ENCODE data around the gene SLC26A1. TPM values are rescaled to one million over a fixed set of nuclear protein-coding genes. Genes with fewer than 3 reads are reported as not detected.

The SLC26A1 gene
- polyA plus RNA-seq: under 1 TPM in 2 of 3 donors, not detected in 1; 0.52 to 0.77 TPM

- H3K27ac Mint-ChIP-seq: no peak within 1 kb of the TSS
- H3K36me3 Mint-ChIP-seq: no peaks in the 10 kb centered on the region
- H3K27me3 Mint-ChIP-seq (ENCODE audit: low read depth in 3 of 3): peaks cover 0 to 5% (median 2%) of the 10 kb centered on the region in 3 donors
- no peaks in the 10 kb centered on the region for H3K9me3 Mint-ChIP-seq
- H3K4me3 Mint-ChIP-seq: no peak within 1 kb of the TSS
- peaks cover 0 to under 1% of the 10 kb centered on the region in 2 donors for H3K4me1 Mint-ChIP-seq
- DNase-seq: no peak
Observed at GRCh38 chr4:993111-994029, at the start of gene SLC26A1. SLC26A1 (minus strand) TSS chr4:993404; CDS start chr4:991703, 1,701 bp downstream.

GRCh38 chr4:1042352-1043055 is 49.3 kb upstream of the SLC26A1 start:
- peaks cover 2 to 8% (median 6%) of the 10 kb centered on the region in 3 donors for H3K27me3 Mint-ChIP-seq (ENCODE audit: low read depth in 3 of 3)
- H3K36me3 Mint-ChIP-seq: no peaks in the 10 kb centered on the region
- no peak overlapping the region for H3K27ac Mint-ChIP-seq
- peaks cover 0 to 2% of the 10 kb centered on the region in 2 donors for H3K4me1 Mint-ChIP-seq
- no peak for DNase-seq
- no peaks in the 10 kb centered on the region for H3K9me3 Mint-ChIP-seq
- no peak overlapping the region for H3K4me3 Mint-ChIP-seq

- Mint-ChIP-seq H3K27ac (no peak overlapping the region), H3K27me3 (ENCODE audit: low read depth in 3 of 3) (peaks cover 2 to 6% (median 5%) of the 10 kb centered on the region in 3 donors), H3K36me3 (no peaks in the 10 kb centered on the region), H3K4me3 (no peak overlapping the region), H3K9me3 (no peaks in the 10 kb centered on the region), H3K4me1 (peaks cover 0 to 2% of the 10 kb centered on the region in 2 donors)
- DNase-seq: no peak
Observed at GRCh38 chr4:1041936-1042330, 48.7 kb upstream of the SLC26A1 start.

- Mint-ChIP-seq H3K36me3 (no peaks in the 10 kb centered on the region), H3K4me3 (peak overlapping the region in 1 of 5 donors; percentile 15), H3K4me1 (peaks cover 0 to 2% of the 10 kb centered on the region in 2 donors), H3K9me3 (no peaks in the 10 kb centered on the region), H3K27ac (no peak overlapping the region), H3K27me3 (ENCODE audit: low read depth in 3 of 3) (peaks cover 0 to 4% (median 4%) of the 10 kb centered on the region in 3 donors)
- DNase-seq: no peak
Observed at GRCh38 chr4:1041147-1041935, 48.1 kb upstream of the SLC26A1 start.

- H3K4me3 Mint-ChIP-seq: no peak overlapping the region
Observed at GRCh38 chr4:1040344-1041146, 47.3 kb upstream of the SLC26A1 start.

GRCh38 chr4:1039493-1040343 is 46.5 kb upstream of the SLC26A1 start:
- peaks cover 0 to 2% of the 10 kb centered on the region in 2 donors for H3K4me1 Mint-ChIP-seq
- no peaks in the 10 kb centered on the region for H3K9me3 Mint-ChIP-seq
- H3K27ac Mint-ChIP-seq: no peak overlapping the region
- no peaks in the 10 kb centered on the region for H3K36me3 Mint-ChIP-seq
- no peak overlapping the region for H3K4me3 Mint-ChIP-seq
- peaks cover 0 to 4% (median 4%) of the 10 kb centered on the region in 3 donors for H3K27me3 Mint-ChIP-seq (ENCODE audit: low read depth in 3 of 3)
- DNase-seq: no peak

More at GRCh38 chr4:1040344-1041146, 47.3 kb upstream of the SLC26A1 start:
- Mint-ChIP-seq H3K27me3 (ENCODE audit: low read depth in 3 of 3) (peaks cover 0 to 4% (median 2%) of the 10 kb centered on the region in 3 donors), H3K36me3 (no peaks in the 10 kb centered on the region), H3K4me1 (peaks cover 0 to 2% of the 10 kb centered on the region in 2 donors), H3K9me3 (no peaks in the 10 kb centered on the region), H3K27ac (no peak overlapping the region)
- DNase-seq: no peak

GRCh38 chr4:1038948-1039492 is 45.8 kb upstream of the SLC26A1 start:
- H3K36me3 Mint-ChIP-seq: no peaks in the 10 kb centered on the region
- no peaks in the 10 kb centered on the region for H3K9me3 Mint-ChIP-seq
- peaks cover 0 to 4% (median 4%) of the 10 kb centered on the region in 3 donors for H3K27me3 Mint-ChIP-seq (ENCODE audit: low read depth in 3 of 3)
- H3K27ac Mint-ChIP-seq: no peak overlapping the region
- H3K4me1 Mint-ChIP-seq: peaks cover 0 to 2% of the 10 kb centered on the region in 2 donors
- no peak overlapping the region for H3K4me3 Mint-ChIP-seq
- DNase-seq: no peak

GRCh38 chr4:1036976-1037810 is 44.0 kb upstream of the SLC26A1 start:
- no peak overlapping the region for H3K4me3 Mint-ChIP-seq
- H3K27me3 Mint-ChIP-seq (ENCODE audit: low read depth in 3 of 3): peaks cover 0 to 4% (median 1%) of the 10 kb centered on the region in 3 donors
- H3K36me3 Mint-ChIP-seq: no peaks in the 10 kb centered on the region
- H3K27ac Mint-ChIP-seq: no peak overlapping the region
- H3K9me3 Mint-ChIP-seq: no peaks in the 10 kb centered on the region
- H3K4me1 Mint-ChIP-seq: peaks cover 0 to 2% of the 10 kb centered on the region in 2 donors
- no peak for DNase-seq

GRCh38 chr4:1036095-1036494 is 42.9 kb upstream of the SLC26A1 start:
- no peak overlapping the region for H3K27ac Mint-ChIP-seq
- DNase-seq: no peak
- no peaks in the 10 kb centered on the region for H3K4me1 Mint-ChIP-seq
- no peak overlapping the region for H3K4me3 Mint-ChIP-seq
- no peaks in the 10 kb centered on the region for H3K36me3 Mint-ChIP-seq
- H3K27me3 Mint-ChIP-seq (ENCODE audit: low read depth in 3 of 3): peaks cover 0 to 2% (median 1%) of the 10 kb centered on the region in 3 donors
- H3K9me3 Mint-ChIP-seq: no peaks in the 10 kb centered on the region

GRCh38 chr4:1035510-1035909 is 42.3 kb upstream of the SLC26A1 start:
- no peaks in the 10 kb centered on the region for H3K4me1 Mint-ChIP-seq
- no peaks in the 10 kb centered on the region for H3K9me3 Mint-ChIP-seq
- DNase-seq: no peak

GRCh38 chr4:1033840-1034551 is 40.8 kb upstream of the SLC26A1 start:
- DNase-seq: no peak
- Mint-ChIP-seq H3K36me3 (no peaks in the 10 kb centered on the region), H3K9me3 (no peaks in the 10 kb centered on the region), H3K4me3 (no peak overlapping the region), H3K27ac (no peak overlapping the region), H3K27me3 (ENCODE audit: low read depth in 3 of 3) (peaks cover 0 to 2% (median 1%) of the 10 kb centered on the region in 3 donors), H3K4me1 (no peaks in the 10 kb centered on the region)

More at GRCh38 chr4:1035510-1035909, 42.3 kb upstream of the SLC26A1 start:
- Mint-ChIP-seq H3K36me3 (no peaks in the 10 kb centered on the region), H3K4me3 (no peak overlapping the region), H3K27ac (no peak overlapping the region), H3K27me3 (ENCODE audit: low read depth in 3 of 3) (peaks cover 0 to 2% (median 1%) of the 10 kb centered on the region in 3 donors)

All from immature natural killer cell (primary cell).